HepG2 (cell line): ENCODE results near the gene GH2. TPM values are rescaled to one million over a fixed set of nuclear protein-coding genes. Genes with fewer than 3 reads are reported as not detected.

Experiments
- BHLHE40 ChIP-seq: IDR thresholded peaks from 2 replicates; pipeline ENCODE4 v1.6.1; 2011; ENCODE audit warnings: low read length, improper control_type of control experiment
- BORCS8-MEF2B ChIP-seq: sonication (generic); formaldehyde crosslinking; IDR thresholded peaks from 2 replicates; pipeline ENCODE4 v1.8.0; 2022; ENCODE audit warnings: mild to moderate bottlenecking, missing genetic modification reagents
- GTF2F1 ChIP-seq: fragments of 150-350 bp; IDR thresholded peaks from 2 replicates; pipeline ENCODE4 v1.6.1; 2014; ENCODE audit warnings: low read length
- KAT8 ChIP-seq: IDR thresholded peaks from 2 replicates; pipeline ENCODE4 v1.6.1; 2016; ENCODE audit warnings: missing genetic modification reagents, missing compliant biosample characterization
- MEIS2 ChIP-seq: sonication (generic); formaldehyde crosslinking; IDR thresholded peaks from 2 replicates; pipeline ENCODE4 v1.9.0; 2021; ENCODE audit warnings: mild to moderate bottlenecking, missing genetic modification reagents
- MTA3 ChIP-seq: sonication (generic); formaldehyde crosslinking; IDR thresholded peaks from 2 replicates; pipeline ENCODE4 v1.4.0; 2020; ENCODE audit warnings: missing genetic modification reagents
- MYC ChIP-seq: sonication (generic); formaldehyde crosslinking; IDR thresholded peaks from 2 replicates; pipeline ENCODE4 v1.9.0; 2021; ENCODE audit warnings: missing genetic modification reagents, borderline replicate concordance
- NFE2L2 ChIP-seq: fragments of 150-350 bp; IDR thresholded peaks from 2 replicates; pipeline ENCODE4 v1.6.1; 2014; ENCODE audit warnings: low read length
- PRMT3 ChIP-seq: sonication (generic); formaldehyde crosslinking; IDR thresholded peaks from 2 replicates; pipeline ENCODE4 v1.8.1; 2022; ENCODE audit warnings: low read depth, mild to moderate bottlenecking, moderate library complexity, missing genetic modification reagents, borderline replicate concordance
- SRF ChIP-seq: IDR thresholded peaks from 2 replicates; pipeline ENCODE4 v1.6.1; 2011; ENCODE audit warnings: mild to moderate bottlenecking, low read depth, low read length, moderate library complexity
- STAT5B ChIP-seq: sonication (generic); formaldehyde crosslinking; IDR thresholded peaks from 2 replicates; pipeline ENCODE4 v1.4.0; 2020; ENCODE audit warnings: missing genetic modification reagents
- TGIF2 ChIP-seq: IDR thresholded peaks from 2 replicates; pipeline ENCODE4 v1.6.1; 2016; ENCODE audit warnings: control low read depth, missing compliant biosample characterization
- ZBTB7A ChIP-seq: sonication (generic); formaldehyde crosslinking; IDR thresholded peaks from 2 replicates; pipeline ENCODE4 v1.8.0; 2022; ENCODE audit warnings: mild to moderate bottlenecking, missing genetic modification reagents
- ZFX ChIP-seq: sonication (generic); formaldehyde crosslinking; IDR thresholded peaks from 2 replicates; pipeline ENCODE4 v1.4.0; 2020; ENCODE audit warnings: mild to moderate bottlenecking, low read depth, missing genetic modification reagents, moderate library complexity
- ZMAT3 ChIP-seq: sonication (generic); formaldehyde crosslinking; conservative IDR thresholded peaks from 2 replicates; pipeline ENCODE4 v1.7.0; 2021; ENCODE audit warnings: missing genetic modification reagents
- ZNF263 ChIP-seq: sonication (generic); formaldehyde crosslinking; IDR thresholded peaks from 2 replicates; pipeline ENCODE4 v1.4.0; 2020; ENCODE audit warnings: missing genetic modification reagents
- ZNF501 ChIP-seq: sonication (generic); formaldehyde crosslinking; IDR thresholded peaks from 2 replicates; pipeline ENCODE4 v1.5.1; 2020; ENCODE audit warnings: mild to moderate bottlenecking, moderate library complexity, missing genetic modification reagents
- ZNF746 ChIP-seq: sonication (generic); formaldehyde crosslinking; IDR thresholded peaks from 2 replicates; pipeline ENCODE4 v1.8.0; 2022; ENCODE audit warnings: mild to moderate bottlenecking, missing genetic modification reagents
- ZSCAN20 ChIP-seq: sonication (generic); formaldehyde crosslinking; IDR thresholded peaks from 2 replicates; pipeline ENCODE4 v1.4.0; 2020; ENCODE audit warnings: missing genetic modification reagents, mild to moderate bottlenecking, borderline replicate concordance
- ZSCAN30 ChIP-seq: sonication (generic); formaldehyde crosslinking; IDR thresholded peaks from 2 replicates; pipeline ENCODE4 v1.5.0; 2020; ENCODE audit warnings: mild to moderate bottlenecking, missing genetic modification reagents
- polyA plus RNA-seq, 8 experiments: library from polyadenylated mRNA; depleted of rRNA in 3 of 8; stranded (reverse) in 7 of 8; unstranded in 1 of 8; fragments of >200 nt; fragmentation: Illumina TruSeq in 4 of 8; extraction: Trizol in 4 of 8; gene quantifications; 2 replicates each; pipeline versions ENCODE4 v1.2.1 to v1.2.3, GENCODE V29; 2011 to 2016; ENCODE audit warnings: low read depth in 4 of 8, missing spikeins in 1 of 8, mixed read lengths in 1 of 8; ENCODE audit not compliant: insufficient read depth in 1 of 8
- total RNA-seq, 5 experiments: library from RNA; depleted of rRNA; stranded (reverse); fragments of >200 nt; fragmentation: Illumina TruSeq; extraction: Trizol; gene quantifications; 2 replicates each; pipeline ENCODE4 v1.2.3, GENCODE V29; 2016; ENCODE audit warnings: low read depth in 1 of 5
- TF ChIP-seq, protein P1 (sequence below): sonication (generic); formaldehyde crosslinking; IDR thresholded peaks from 2 replicates; pipeline ENCODE4 v1.4.0; 2020; ENCODE audit warnings: mild to moderate bottlenecking, missing genetic modification reagents
- TF ChIP-seq, protein P2 (sequence below): sonication (generic); formaldehyde crosslinking; IDR thresholded peaks from 2 replicates; pipeline ENCODE4 v1.4.0; 2020; ENCODE audit warnings: missing genetic modification reagents
- TF ChIP-seq, protein P3 (sequence below): sonication (generic); formaldehyde crosslinking; IDR thresholded peaks from 2 replicates; pipeline ENCODE4 v1.8.1; 2023; ENCODE audit warnings: mild to moderate bottlenecking, inconsistent platforms, moderate library complexity, missing genetic modification reagents, borderline replicate concordance

Gene GH2
- total and polyA plus RNA-seq, 2 of the 13 experiments (the other 11 are each of a cell fraction or from before 2014, with no cell fraction given): not detected

DNA sequence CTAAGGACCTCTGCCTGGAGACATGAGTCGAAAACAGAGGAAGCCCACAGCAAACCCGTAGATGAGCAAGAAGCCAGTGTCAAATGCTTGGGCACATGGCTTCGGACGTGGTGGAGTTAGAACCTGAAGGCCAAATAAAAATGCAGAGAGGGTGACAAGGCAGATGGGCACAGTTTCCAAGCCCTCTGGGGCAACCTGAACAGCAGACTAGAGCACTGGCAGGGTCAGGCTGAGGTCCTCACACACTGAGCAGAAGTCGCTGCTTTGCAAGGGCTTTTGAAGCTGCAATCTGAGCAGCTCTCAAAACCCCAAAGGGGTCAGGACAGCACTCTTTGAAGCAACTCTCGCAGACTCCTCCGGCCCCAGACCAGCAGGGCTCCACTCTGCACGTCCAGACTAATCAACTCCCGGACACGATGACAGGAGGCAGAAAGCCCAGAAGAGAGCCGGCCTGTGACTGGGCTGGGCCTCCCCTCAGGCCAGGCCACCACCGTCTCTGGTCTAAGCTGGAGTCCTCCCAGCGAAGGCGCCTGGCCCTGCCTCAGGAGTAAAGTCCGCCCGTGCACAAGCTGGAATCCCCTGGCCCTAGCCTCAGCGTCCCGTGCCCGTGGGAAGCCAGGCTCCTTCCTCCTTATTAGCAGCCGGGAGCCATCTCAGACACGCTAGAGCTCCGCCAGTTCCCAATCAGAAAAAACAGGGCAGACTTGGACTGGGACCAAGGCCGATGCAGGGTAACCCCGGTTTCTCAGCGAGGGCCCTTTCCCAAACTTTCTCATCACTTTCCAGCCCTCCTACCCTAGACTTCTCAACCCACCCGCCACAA is 40.2 kb downstream of the GH2 start (continued):
- TF ChIP-seq TGIF2 (CRISPR knock-in tag) (peak; percentile 37), PRMT3 (CRISPR knock-in tag) (no peak), ZFX (CRISPR knock-in tag) (peak; percentile 66; the same call in 1 of the 2 replicates), GTF2F1 (no peak), ZBTB7A (CRISPR knock-in tag) (no peak), SRF (no peak), MTA3 (CRISPR knock-in tag) (no peak), ZSCAN30 (CRISPR knock-in tag) (peak; percentile 3; the same call in 1 of the 2 replicates), ZNF501 (peak; percentile 54; the same call in 1 of the 2 replicates), ZSCAN20 (CRISPR knock-in tag) (no peak), STAT5B (no peak), BORCS8-MEF2B (CRISPR knock-in tag) (0 out of 2 replicates have a peak, but pooled peaks have one; percentile 18), MEIS2 (CRISPR knock-in tag) (no peak), NFE2L2 (no peak), BHLHE40 (0 out of 2 replicates have a peak, but pooled peaks have one; percentile 18), KAT8 (CRISPR knock-in tag) (no peak), ZMAT3 (CRISPR knock-in tag) (no peak; the same call in 1 of the 2 replicates), ZNF263 (CRISPR knock-in tag) (peak; percentile 95), ZNF746 (no peak), MYC (CRISPR knock-in tag) (peak; percentile 45)
- TF ChIP-seq, protein P1, sequence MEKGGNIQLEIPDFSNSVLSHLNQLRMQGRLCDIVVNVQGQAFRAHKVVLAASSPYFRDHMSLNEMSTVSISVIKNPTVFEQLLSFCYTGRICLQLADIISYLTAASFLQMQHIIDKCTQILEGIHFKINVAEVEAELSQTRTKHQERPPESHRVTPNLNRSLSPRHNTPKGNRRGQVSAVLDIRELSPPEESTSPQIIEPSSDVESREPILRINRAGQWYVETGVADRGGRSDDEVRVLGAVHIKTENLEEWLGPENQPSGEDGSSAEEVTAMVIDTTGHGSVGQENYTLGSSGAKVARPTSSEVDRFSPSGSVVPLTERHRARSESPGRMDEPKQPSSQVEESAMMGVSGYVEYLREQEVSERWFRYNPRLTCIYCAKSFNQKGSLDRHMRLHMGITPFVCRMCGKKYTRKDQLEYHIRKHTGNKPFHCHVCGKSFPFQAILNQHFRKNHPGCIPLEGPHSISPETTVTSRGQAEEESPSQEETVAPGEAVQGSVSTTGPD (CRISPR knock-in tag): no peak
- TF ChIP-seq, protein P2, sequence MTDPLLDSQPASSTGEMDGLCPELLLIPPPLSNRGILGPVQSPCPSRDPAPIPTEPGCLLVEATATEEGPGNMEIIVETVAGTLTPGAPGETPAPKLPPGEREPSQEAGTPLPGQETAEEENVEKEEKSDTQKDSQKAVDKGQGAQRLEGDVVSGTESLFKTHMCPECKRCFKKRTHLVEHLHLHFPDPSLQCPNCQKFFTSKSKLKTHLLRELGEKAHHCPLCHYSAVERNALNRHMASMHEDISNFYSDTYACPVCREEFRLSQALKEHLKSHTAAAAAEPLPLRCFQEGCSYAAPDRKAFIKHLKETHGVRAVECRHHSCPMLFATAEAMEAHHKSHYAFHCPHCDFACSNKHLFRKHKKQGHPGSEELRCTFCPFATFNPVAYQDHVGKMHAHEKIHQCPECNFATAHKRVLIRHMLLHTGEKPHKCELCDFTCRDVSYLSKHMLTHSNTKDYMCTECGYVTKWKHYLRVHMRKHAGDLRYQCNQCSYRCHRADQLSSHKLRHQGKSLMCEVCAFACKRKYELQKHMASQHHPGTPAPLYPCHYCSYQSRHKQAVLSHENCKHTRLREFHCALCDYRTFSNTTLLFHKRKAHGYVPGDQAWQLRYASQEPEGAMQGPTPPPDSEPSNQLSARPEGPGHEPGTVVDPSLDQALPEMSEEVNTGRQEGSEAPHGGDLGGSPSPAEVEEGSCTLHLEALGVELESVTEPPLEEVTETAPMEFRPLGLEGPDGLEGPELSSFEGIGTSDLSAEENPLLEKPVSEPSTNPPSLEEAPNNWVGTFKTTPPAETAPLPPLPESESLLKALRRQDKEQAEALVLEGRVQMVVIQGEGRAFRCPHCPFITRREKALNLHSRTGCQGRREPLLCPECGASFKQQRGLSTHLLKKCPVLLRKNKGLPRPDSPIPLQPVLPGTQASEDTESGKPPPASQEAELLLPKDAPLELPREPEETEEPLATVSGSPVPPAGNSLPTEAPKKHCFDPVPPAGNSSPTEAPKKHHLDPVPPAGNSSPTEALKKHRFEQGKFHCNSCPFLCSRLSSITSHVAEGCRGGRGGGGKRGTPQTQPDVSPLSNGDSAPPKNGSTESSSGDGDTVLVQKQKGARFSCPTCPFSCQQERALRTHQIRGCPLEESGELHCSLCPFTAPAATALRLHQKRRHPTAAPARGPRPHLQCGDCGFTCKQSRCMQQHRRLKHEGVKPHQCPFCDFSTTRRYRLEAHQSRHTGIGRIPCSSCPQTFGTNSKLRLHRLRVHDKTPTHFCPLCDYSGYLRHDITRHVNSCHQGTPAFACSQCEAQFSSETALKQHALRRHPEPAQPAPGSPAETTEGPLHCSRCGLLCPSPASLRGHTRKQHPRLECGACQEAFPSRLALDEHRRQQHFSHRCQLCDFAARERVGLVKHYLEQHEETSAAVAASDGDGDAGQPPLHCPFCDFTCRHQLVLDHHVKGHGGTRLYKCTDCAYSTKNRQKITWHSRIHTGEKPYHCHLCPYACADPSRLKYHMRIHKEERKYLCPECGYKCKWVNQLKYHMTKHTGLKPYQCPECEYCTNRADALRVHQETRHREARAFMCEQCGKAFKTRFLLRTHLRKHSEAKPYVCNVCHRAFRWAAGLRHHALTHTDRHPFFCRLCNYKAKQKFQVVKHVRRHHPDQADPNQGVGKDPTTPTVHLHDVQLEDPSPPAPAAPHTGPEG (CRISPR knock-in tag): 0 out of 2 replicates have a peak, but pooled peaks have one; percentile 56
- TF ChIP-seq, protein P3, sequence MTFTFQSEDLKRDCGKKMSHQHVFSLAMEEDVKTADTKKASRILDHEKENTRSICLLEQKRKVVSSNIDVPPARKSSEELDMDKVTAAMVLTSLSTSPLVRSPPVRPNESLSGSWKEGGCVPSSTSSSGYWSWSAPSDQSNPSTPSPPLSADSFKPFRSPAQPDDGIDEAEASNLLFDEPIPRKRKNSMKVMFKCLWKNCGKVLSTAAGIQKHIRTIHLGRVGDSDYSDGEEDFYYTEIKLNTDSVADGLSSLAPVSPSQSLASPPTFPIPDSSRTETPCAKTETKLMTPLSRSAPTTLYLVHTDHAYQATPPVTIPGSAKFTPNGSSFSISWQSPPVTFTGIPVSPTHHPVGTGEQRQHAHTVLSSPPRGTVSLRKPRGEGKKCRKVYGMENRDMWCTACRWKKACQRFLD (CRISPR knock-in tag): peak; percentile 40; the same call in 1 of the 2 replicates
